CD4-positive, alpha-beta T cell treated with Interleukin-6 for 4 hours (primary cell): ENCODE results near the gene MVB12B.

ENCODE experiments used
- DNase-seq: peaks from one replicate; pipeline ENCODE4 v3.0.0-alpha.2; 2020; ENCODE audit warnings: mixed read lengths

Gene MVB12B

GRCh38 chr9:126304207-126304970 lies 22.2 kb upstream of the MVB12B start:
- no peak for DNase-seq

- DNase-seq, result no peak
Measured at GRCh38 chr9:126304971-126305320, 21.7 kb upstream of the MVB12B start.

DNA sequence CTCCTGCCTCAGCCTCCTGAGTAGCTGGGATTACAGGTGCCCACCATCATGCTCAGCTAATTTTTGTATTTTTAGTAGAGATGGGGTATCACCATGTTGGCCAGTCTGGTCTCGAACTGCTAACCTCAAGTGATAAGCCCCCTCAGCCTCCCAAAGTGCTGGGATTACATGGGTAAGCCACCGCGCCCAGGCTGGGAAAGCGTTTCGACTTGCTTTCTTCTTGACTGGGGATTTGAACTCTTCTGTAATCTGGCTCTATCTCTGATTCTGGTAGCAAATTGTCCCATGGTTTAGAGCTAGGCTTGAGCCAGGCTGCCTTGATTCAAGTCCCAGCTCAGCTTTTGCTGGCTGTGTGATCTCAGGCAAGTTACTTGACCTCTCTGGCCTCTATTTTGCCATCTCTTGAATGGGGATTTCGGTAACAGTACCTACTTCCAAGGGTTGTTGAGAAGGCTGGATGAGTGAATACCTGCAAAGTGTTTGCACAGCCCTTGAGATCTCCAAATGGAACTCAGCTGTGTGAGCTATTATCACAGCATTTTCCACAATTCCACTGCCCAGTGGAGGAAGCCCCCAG lies 20.5 kb upstream of the MVB12B start:
- no peak for DNase-seq

DNA sequence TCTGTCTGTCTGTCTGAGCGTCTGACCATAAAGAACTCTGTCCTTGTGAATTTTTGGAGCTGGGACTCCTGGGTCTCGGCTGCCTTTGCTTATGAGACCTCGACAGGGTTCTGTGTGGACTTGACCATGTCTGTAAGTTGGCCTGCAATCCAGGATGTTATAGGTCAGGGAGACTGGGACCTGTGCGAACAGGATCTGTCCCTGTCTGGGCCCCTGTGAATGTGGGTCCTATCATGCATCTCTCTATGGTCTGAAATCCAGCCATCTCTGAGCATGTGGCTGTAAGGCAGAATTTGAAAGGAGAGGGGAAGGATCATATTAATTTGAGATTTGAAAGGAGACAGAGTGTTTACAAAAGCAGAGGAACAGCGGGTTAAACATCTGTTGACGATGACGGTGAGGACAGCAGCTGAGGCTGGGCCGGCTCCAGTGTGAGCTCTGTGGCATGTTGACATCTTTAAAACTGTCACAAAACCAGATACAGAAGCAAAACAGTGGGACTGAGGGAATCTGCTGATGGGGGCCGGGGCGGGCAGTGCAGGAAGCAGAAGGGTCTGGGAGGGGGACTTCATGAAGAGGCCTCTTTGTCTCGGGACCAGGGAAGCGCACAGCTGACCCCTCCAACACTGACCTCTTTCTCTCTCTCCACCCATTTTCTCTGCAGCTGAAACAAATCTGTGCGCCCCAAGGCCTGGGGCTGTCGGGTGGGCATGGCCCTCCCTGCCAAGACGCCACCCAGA lies 19.1 kb upstream of the MVB12B start:
- no peak for DNase-seq

- no peak for DNase-seq
Measured at GRCh38 chr9:126309427-126310189, 17.0 kb upstream of the MVB12B start.

DNA sequence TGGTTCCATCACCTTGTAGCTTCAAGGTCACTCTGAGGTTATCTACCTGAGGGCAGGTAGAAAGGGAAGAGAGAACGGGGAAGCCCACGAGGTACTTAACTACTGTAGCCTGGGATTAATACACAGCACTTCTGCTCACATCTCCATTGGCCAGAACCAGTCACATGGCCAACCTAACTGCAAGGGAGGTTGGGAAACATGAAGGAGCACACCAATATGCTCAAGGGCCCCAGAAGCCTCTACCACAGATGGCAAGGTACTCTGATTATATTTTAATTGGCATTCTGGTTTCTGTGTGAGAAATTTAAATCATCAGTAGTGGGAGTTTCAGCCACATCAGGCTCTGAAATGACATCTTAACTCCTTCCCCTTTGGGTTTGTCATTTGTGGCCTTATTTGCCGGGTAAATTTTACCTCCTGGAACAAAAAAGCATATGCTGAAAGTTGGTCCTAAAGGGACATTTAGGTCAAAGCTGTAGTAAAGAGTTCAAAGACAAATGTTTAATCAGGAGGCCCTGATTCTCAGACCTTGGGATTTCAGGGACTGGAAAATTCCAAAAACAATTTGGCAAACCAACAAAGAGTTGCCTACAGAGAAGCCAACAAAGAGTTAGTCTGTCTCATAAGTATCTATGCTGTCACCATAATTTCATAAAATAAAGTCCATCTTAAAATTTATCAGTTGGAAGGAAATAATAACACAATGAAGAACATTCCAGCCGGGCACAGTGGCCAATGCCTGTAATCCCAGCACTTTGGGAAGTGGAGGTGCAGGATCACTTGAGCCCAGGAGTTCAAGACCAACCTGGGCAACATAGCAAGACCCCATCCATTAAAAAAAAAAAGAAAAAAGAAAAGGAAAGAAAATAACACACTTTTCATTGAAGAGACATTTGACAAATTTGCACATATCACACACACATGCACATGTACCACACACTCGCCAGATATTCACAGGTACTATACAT lies 13.8 kb upstream of the MVB12B start:
- DNase-seq, result no peak

DNA sequence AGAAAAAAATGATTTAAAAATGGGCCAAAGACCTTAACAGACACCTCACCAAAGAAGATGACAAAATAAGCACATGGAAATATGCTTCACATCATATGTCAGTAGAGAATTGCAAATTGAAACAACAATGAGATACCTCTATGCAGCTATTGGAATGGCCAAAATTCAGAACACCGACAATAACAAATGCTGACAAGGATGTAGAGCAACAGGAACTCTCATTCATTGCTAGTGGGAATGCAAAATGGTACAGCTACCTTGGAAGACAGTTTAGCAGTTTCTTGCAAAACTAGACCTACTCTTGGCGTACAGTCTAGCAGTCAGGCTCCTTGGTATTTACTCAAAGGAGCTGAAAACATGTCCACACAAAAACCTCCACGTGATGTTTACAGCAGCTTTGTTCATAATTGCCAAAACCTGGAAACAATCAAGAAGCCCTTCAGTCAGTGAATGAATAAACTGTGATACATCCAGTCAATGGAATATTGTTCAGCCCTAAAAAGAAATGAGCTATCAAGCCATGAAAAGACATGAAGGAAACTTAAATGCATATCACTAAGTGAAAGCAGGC lies 10.5 kb upstream of the MVB12B start:
- no peak for DNase-seq

GRCh38 chr9:126317513-126317912 lies 9.1 kb upstream of the MVB12B start:
- DNase-seq, result peak; percentile 60

DNA sequence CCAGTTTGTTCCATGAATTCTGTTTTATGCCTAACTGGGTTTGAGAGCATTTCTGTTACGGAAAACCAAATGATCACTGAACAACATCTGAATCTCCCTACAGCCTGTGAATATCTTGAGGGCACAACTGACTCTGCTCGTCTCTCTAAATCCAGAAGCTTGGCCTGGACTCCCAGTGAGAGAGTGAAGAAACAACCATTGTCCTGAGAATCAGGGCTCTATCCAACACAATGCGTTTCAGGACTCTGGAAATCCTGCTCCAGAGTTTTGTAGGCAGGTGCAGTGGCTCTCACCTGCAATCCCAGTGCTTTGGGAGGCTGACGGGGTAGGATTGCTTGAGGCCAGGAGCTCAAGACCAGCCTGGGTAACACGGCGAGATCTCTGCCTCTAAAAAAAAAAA lies 7.8 kb upstream of the MVB12B start:
- DNase-seq, result no peak

DNA sequence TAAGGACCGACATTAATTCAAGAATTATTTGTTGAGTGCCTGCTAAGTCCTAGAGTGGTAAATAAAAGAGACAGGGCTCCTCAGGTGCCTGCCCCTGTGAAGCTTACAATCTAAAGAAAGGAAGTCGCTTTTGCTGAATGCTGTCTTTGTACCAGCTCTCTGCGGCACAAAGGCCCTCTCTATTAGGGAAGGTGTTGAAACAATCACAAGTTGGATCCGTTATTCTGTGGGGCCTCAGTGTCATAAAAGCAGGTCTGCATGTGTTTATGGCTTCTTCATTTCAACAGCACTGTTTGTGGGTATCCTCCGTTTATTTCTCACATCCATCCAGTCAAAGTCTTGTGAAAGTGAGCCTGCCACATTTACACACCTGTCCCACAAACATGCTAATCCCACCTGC lies 7.0 kb upstream of the MVB12B start:
- no peak for DNase-seq

GRCh38 chr9:126320158-126320922 lies 6.3 kb upstream of the MVB12B start:
- DNase-seq, result no peak

DNA sequence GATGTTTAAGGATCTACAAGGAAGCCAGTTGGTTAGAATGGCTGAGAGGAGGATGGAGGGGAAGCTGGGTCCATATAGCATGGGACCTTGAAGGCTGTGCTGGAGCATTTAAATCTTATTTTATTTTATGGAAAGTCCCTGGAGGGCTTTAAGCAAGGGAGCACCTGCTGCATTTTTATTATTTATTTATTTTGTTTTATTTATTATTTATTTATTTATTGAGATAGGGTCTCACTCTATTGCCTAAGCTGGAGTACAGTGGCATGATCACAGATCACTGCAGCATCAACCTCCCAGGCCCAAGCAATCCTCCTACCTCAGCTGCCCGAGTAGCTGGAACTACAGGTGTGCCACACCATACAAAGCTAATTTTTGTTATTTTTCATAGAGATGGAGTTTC lies 4.9 kb upstream of the MVB12B start:
- DNase-seq, result no peak

DNA sequence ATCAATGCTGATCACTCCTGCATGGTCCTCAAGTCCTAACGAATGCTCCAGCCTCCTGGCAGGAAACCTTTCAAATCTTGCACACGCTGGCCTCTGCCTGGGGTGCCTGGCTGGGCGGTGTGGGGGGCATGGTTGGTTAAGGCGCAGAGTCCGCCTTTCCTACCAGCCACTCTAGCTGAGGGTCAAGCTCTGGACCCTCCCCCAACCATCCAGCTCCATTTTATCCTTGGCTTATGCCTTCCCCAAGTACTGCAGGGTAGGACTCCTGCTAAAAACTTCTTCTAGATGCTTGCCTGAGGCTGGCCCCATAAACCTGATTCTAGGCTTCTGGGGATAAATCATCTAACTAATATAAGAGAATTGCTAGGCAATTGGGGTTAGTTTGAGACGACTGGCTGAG lies 808 bp upstream of the MVB12B start:
- DNase-seq, result no peak

DNA sequence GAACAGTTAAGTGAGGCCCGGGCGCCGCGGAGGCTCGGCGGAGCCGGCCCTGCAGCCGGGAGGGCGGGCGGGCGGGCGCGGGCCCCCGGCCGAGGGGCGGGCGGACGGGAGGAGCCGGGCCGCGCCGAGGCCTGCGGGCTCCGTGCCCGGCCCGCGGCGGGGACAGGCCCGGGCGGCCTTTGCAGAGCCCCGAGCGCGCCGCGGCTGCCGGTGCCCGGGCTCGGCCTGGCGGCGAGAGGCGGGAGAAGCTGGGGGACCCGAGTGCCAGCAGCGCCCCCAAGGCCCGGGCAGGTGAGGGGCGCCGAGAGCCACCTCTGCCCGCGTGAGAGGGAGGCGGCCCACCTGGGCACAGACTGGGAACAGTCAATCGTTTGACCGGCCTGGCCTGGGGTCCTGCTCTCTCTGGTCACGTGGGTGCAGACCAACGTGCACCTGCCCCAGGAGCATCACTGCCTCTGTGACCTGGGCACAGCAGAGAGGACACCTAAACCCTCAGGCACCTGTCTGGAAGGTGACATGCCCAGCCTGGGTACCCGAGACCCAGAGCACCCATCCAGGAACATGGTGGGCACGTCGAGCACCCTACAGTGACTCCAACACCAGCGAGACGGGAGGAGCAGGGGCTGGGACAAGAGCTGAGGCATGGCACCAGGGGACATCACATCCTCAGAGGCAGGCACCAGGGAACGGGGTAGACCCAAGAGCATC lies 531 bp downstream of the MVB12B start:
- DNase-seq, result peak; percentile 50

- DNase-seq, result no peak
Measured at GRCh38 chr9:126327714-126328185, 1.1 kb downstream of the MVB12B start.

GRCh38 chr9:126328407-126328806 lies 1.8 kb downstream of the MVB12B start:
- DNase-seq, result no peak

- no peak for DNase-seq
Measured at GRCh38 chr9:126329476-126330275, 3.0 kb downstream of the MVB12B start.

DNA sequence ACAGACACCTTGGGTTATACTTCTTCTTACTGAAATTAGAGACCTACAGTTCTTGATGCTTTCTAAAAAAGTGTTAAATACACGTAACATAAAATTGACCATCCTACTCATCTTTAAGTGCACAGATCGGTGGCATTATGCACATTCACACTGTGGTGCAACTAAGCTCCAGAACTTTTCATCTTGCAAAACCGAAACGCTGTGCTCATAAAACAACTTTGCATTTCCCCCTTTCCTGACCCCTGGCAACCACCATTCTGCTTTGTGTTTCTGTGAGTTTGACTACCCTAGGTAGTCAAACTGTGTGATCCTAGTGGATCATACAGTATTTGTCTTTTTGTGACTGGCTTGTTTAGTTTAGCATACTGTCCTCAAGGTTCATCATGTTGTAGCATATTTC lies 3.9 kb downstream of the MVB12B start:
- no peak for DNase-seq
